Keratinocyte (primary cell): ENCODE results near the gene DKK2. TPM values are rescaled to one million over a fixed set of nuclear protein-coding genes. Genes with fewer than 3 reads are reported as not detected.

Source experiments
- DNase-seq: peaks from one replicate; pipeline ENCODE4 v3.0.0-alpha.2; 2011; ENCODE audit warnings: low read depth, missing footprints, low spot score
- FAIRE-seq: peaks from 2 replicates; lab custom pipeline; 2011; peaks lifted over from hg19 to GRCh38; lab: Jason Lieb, UNC
- H2AFZ ChIP-seq: 2 replicates; pipeline ENCODE4 v1.6.0; 2012; ENCODE audit warnings: low read length, control low read depth, inconsistent platforms; ENCODE audit not compliant: control insufficient read depth
- H3K27ac ChIP-seq: 2 replicates; pipeline ENCODE4 v1.5.1; 2011; ENCODE audit warnings: low read length; ENCODE audit not compliant: control insufficient read depth, insufficient read depth
- H3K27me3 ChIP-seq: 3 replicates; pipeline ENCODE4 v1.6.0; 2011; ENCODE audit warnings: low read length; ENCODE audit not compliant: control insufficient read depth, insufficient read depth; ENCODE audit errors: extremely low read depth
- H3K36me3 ChIP-seq, 2 experiments: 2 replicates in 1 of 2; 3 replicates in 1 of 2; pipeline ENCODE4 v1.5.1; 2011; ENCODE audit warnings: low read length in 2 of 2, mild to moderate bottlenecking in 1 of 2; ENCODE audit not compliant: control insufficient read depth in 2 of 2, insufficient read depth in 2 of 2; ENCODE audit errors: extremely low read depth in 1 of 2
- H3K4me1 ChIP-seq: 3 replicates; pipeline ENCODE4 v1.5.1; 2011; ENCODE audit warnings: low read length; ENCODE audit not compliant: control insufficient read depth, insufficient read depth; ENCODE audit errors: extremely low read depth
- H3K4me2 ChIP-seq: 3 replicates; pipeline ENCODE4 v1.6.0; 2011; ENCODE audit warnings: low read depth, low read length; ENCODE audit not compliant: control insufficient read depth, insufficient read depth; ENCODE audit errors: extremely low read depth
- H3K4me3 ChIP-seq, 3 experiments: fragments of 200-600 bp in 1 of 3; sonication (generic) in 1 of 3; 2 replicates in 2 of 3; 3 replicates in 1 of 3; pipeline ENCODE4 v1.5.1; 2011 to 2016; ENCODE audit warnings: low read length in 3 of 3, mild to moderate bottlenecking in 3 of 3, control low read depth in 2 of 3, inconsistent platforms in 1 of 3, low read depth in 1 of 3, mixed read lengths in 1 of 3, mixed run types in 1 of 3, moderate library complexity in 1 of 3; ENCODE audit not compliant: control insufficient read depth in 2 of 3, insufficient read depth in 2 of 3; ENCODE audit errors: extremely low read depth in 1 of 3
- H3K79me2 ChIP-seq: 2 replicates; pipeline ENCODE4 v1.6.0; 2012; ENCODE audit warnings: low read length; ENCODE audit not compliant: control insufficient read depth, insufficient read depth
- H3K9ac ChIP-seq: 3 replicates; pipeline ENCODE4 v1.6.0; 2011; ENCODE audit warnings: low read length; ENCODE audit not compliant: control insufficient read depth, insufficient read depth; ENCODE audit errors: extremely low read depth
- H3K9me1 ChIP-seq: 3 replicates; pipeline ENCODE4 v1.6.0; 2011; ENCODE audit warnings: low read length; ENCODE audit not compliant: control insufficient read depth, insufficient read depth; ENCODE audit errors: extremely low read depth
- H3K9me3 ChIP-seq: 2 replicates; pipeline ENCODE4 v1.5.1; 2012; ENCODE audit warnings: low read depth, low read length; ENCODE audit not compliant: control insufficient read depth
- H4K20me1 ChIP-seq: 3 replicates; pipeline ENCODE4 v1.6.0; 2011; ENCODE audit warnings: low read length; ENCODE audit not compliant: control insufficient read depth, insufficient read depth; ENCODE audit errors: extremely low read depth
- CTCF ChIP-seq, 3 experiments: IDR thresholded peaks in 1 of 3; conservative IDR thresholded peaks in 1 of 3; optimal IDR thresholded peaks in 1 of 3; 2 replicates in 2 of 3; 3 replicates in 1 of 3; pipeline versions ENCODE3 to v1.5.1; 2011; ENCODE audit warnings: low read length in 3 of 3, mild to moderate bottlenecking in 3 of 3, moderate library complexity in 2 of 3, control low read depth in 1 of 3, inconsistent platforms in 1 of 3; ENCODE audit not compliant: insufficient read depth in 2 of 3; ENCODE audit errors: extremely low read depth in 1 of 3
- EZH2 ChIP-seq: IDR thresholded peaks from one replicate; pipeline ENCODE4 v1.6.1; 2012; ENCODE audit warnings: inconsistent platforms, mild to moderate bottlenecking, low read length, moderate library complexity
- dilution Hi-C: fragments of 300-500 bp; cut with MboI; formaldehyde crosslinking; loops from one replicate; pipeline ENCODE4 v1.7.0; 2020; ENCODE audit warnings: low sequenced_read_pairs; ENCODE audit not compliant: extremely low pct_ligation_motif_present
- polyA plus RNA-seq, 5 experiments: library from polyadenylated mRNA; depleted of rRNA in 3 of 5; stranded (reverse) in 3 of 5; stranded (forward) in 1 of 5; unstranded in 1 of 5; fragments of >200 nt; gene quantifications; 1 replicate in 1 of 5; 2 replicates in 3 of 5; 3 replicates in 1 of 5; pipeline versions ENCODE4 v1.2.1 to v1.2.3, GENCODE V29; 2011 to 2012; ENCODE audit warnings: missing spikeins in 2 of 5, low read depth in 1 of 5, low replicate concordance in 1 of 5

DKK2 gene
- polyA plus RNA-seq, 1 donor (not counting 4 experiments of a cell fraction or from before 2014, with no cell fraction given): 0.08 TPM

- no peak for DNase-seq
- Histone ChIP-seq H3K9ac (no peak overlapping the region), H3K4me1 (no peaks in the 10 kb centered on the region), H3K4me2 (no peak overlapping the region), H3K27me3 (no peaks in the 10 kb centered on the region), H3K27ac (no peak overlapping the region), H3K9me1 (no peaks in the 10 kb centered on the region), H4K20me1 (no peaks in the 10 kb centered on the region), H3K4me3 (no peak overlapping the region), H3K79me2 (no peaks in the 10 kb centered on the region), H3K9me3 (no peaks in the 10 kb centered on the region), H3K36me3 (no peaks in the 10 kb centered on the region), H2AFZ (no peak overlapping the region)
- dilution Hi-C loops: no loop called here
- TF ChIP-seq CTCF (optimal IDR thresholded peaks at IDR 0.05 in 1 of 3, IDR thresholded peaks at IDR 0.05 in 1 of 3, conservative IDR thresholded peaks at IDR 0.05 in 1 of 3; ENCODE audit: extremely low read depth in 1 of 3, insufficient read depth in 2 of 3, low read length in 3 of 3): no peak
- TF ChIP-seq EZH2: no peak
- no peak for FAIRE-seq
Observed at GRCh38 chr4:106893903-106894302, 142.2 kb downstream of the DKK2 start.

GRCh38 chr4:106893395-106893881 is 142.7 kb downstream of the DKK2 start:
- dilution Hi-C loops: no loop called here
- H3K36me3 ChIP-seq: no peaks in the 10 kb centered on the region
- FAIRE-seq: no peak

More at GRCh38 chr4:106893395-106893881, 142.7 kb downstream of the DKK2 start:
- no peak overlapping the region for H3K4me3 ChIP-seq
- H3K9me1 ChIP-seq: no peaks in the 10 kb centered on the region
- no peaks in the 10 kb centered on the region for H3K9me3 ChIP-seq
- H3K4me2 ChIP-seq: no peak overlapping the region
- no peaks in the 10 kb centered on the region for H3K79me2 ChIP-seq
- no peaks in the 10 kb centered on the region for H3K4me1 ChIP-seq
- H3K27ac ChIP-seq: no peak overlapping the region
- H3K9ac ChIP-seq: no peak overlapping the region
- no peak overlapping the region for H2AFZ ChIP-seq
- no peaks in the 10 kb centered on the region for H3K27me3 ChIP-seq
- DNase-seq: no peak
- TF ChIP-seq EZH2 (no peak), CTCF (optimal IDR thresholded peaks at IDR 0.05 in 1 of 3, IDR thresholded peaks at IDR 0.05 in 1 of 3, conservative IDR thresholded peaks at IDR 0.05 in 1 of 3; ENCODE audit: extremely low read depth in 1 of 3, insufficient read depth in 2 of 3, low read length in 3 of 3) (no peak)
- H4K20me1 ChIP-seq: no peaks in the 10 kb centered on the region
